GM19372 (cell line): Measurements from ENCODE around the gene TOM1.
"Not testable (repeated sequence)": the region's sequence is repeated elsewhere in the genome, so short reads cannot be mapped to it uniquely, and the experiment has no call there.

Source experiments
- ATAC-seq: cut with Tn5 transposase; IDR thresholded peaks from one replicate; pipeline ENCODE4 v1.9.1; 2021; ENCODE audit warnings: mild to moderate bottlenecking, low read depth, moderate library complexity; ENCODE audit not compliant: unreplicated experiment

Gene TOM1

GRCh38 chr22:35390933-35391332, 91.2 kb downstream of the TOM1 start:
- no peak for ATAC-seq

GRCh38 chr22:35392357-35392756, 92.7 kb downstream of the TOM1 start:
- no peak for ATAC-seq

- ATAC-seq: no peak
Measured at GRCh38 chr22:35393116-35394010, 93.7 kb downstream of the TOM1 start.

DNA sequence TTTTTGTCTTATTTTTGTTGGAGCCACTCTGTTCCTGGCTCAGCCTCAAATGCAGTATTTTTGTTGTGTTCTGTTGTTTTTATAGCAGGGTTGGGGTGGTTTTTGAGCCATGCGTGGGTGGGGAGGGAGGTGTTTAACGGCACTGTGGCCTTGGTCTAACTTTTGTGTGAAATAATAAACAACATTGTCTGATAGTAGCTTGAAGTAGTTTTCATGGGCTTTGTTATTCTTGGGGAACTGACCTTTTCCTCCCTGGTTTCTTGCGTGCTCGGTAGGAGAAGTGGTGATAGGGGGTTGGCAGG, 94.3 kb downstream of the TOM1 start:
- ATAC-seq: no peak

DNA sequence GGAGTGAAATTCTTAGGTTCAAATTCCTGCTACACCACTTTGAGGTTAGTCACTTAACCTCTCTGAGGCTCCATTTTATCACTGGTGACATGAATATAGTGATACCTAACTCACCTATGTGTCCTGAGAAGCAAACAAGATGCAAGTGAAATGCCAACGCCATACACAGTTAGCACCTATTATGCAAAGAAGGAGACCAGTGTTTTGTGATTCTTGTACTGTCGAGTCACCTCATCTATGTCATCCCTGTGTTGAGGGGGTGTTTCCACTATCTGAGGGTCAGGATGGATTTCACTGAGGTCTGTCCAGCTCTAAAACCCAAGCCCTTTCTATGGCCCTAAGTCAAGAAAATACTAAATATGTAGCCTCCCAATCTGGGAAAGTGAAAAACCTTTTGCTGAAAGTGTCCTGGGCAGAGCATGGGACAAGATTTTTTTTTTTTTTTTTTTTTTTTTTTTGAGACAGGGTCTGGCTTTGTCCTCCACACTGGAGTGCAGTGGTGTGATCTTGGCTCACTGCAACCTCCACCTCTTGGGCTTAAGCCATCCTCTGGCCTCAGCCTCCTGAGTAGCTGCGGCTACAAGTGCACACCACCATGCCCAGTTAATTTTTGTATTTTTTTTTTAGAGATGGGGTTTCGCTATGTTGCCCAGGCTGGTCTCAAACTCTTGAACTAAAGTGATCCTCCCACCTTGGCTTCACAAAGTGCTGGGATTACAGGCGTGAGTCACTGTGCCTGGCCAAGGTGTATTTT, 95.3 kb downstream of the TOM1 start:
- ATAC-seq: no peak

- ATAC-seq: not testable (repeated sequence)
Measured at GRCh38 chr22:35396622-35397021, 96.9 kb downstream of the TOM1 start.

DNA sequence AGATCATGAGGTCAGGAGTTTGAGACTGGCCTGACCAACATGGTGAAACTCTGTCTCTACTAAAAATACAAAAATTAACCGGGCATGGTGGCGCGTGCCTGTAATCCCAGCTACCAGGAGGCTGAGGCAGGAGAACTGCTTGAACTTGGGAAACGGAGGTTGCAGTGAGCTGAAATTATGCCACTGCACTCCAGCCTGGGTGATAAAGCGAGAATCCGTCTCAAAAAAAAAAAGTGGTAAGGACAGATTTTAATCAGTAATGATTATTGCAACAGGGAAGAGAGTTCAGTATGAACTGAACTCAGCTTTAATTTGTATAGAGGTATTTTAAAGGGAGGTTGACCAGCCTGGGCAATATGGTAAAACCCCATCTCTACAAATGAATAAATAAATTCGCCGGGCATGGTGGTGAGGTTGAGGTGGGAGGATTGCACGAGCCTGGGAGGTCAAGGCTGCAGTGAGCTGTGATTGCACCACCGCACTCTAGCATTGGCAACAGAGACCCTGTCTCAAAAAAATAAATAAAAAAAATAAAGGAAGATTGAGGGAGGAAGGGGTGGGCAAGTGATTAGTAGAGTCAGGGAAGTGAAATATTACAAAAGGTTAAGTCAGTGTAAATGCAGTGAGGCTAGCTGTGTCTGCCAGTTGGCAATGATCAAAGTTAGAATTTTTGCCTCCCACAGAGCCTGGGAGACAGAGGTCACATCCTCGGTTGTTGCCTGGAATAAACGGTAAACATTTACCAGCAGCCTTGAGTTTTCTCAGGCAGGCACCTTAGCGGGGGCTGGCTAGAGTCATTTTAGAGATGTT, 97.6 kb downstream of the TOM1 start:
- no peak for ATAC-seq
